T-helper 22 cell (primary cell): ENCODE measurements around the gene PPP1R7.

Source experiments
- DNase-seq: peaks from one replicate; pipeline ENCODE4 v3.0.0-alpha.2; 2020; ENCODE audit warnings: low read depth

Gene PPP1R7

DNA sequence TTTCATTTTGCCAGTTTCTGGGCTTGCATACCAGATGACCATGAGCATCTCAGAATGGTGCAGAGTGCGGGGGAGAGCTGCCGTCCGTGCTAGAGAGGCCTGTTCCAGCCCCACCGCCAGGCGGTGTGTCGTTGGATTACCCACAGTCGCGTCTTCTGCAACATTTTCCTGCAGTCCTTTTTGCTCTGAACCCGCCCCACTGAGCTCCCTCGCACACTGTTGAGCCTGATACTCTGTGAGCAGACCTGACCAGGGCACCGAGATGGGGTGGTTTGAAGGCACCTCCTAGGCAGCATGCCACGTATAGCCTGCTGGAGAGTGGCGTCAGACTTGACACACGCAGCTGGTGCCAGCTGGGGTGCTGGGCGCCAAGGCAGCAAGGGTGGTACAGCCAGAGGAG, 18.1 kb downstream of the PPP1R7 start:
- DNase-seq, result no peak

DNA sequence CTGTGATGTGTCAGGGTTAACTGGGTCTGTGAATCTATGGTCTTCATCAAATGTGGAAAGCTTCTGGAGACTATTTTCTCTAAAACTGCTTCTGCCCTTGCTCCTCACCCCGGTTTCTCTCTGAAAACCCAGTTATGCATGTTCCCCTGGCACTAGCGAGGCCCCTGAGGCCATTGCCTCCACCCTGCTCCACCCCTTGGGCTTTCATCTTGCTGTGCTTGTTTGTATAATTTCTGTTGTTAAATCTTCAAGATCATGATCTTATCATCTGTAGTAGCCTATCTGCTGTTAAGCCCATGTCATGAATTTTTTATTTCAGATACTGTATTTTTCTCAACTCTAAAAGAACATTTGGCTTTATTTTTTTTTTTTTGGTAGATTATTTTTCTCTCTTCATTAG, 23.3 kb downstream of the PPP1R7 start:
- no peak for DNase-seq

DNA sequence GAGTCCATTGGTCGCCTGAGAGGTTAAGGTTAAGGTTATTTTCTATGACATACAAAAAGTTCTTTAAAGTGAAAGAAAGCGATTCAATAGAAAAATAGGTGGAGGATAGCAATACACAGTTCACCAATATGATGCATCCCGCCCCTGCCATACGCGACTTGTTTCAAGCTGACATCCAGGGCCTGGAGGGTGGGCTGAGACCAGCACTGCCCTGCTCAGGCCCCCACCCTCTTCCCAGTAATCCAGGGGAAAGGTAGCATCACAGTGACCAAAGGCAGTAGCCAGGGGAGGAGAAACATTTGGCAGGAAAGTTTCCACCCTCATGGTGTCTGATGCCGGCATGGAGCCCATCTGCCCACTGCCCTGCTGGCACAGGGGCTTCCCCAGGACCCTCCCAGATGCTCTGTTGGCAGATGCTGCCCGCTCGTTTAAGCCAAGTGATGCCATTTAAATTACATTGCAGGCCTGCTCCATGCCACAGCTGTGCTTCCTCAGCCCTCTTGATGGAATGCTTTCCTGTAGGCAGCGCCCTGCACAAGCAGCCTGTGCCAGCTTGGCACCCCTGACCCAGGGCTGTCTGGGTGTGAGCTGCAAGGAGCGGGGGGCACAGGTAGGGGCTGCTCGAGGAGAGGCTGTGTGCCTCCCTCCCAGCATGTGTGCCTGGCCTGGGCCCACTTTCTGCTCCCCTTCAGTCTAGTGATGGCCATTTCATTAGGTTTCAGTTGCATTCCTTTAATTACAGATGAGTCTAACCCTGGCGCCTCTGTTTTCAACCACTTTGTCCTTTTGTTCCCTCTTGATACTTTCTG, 27.5 kb downstream of the PPP1R7 start:
- DNase-seq, result no peak

DNA sequence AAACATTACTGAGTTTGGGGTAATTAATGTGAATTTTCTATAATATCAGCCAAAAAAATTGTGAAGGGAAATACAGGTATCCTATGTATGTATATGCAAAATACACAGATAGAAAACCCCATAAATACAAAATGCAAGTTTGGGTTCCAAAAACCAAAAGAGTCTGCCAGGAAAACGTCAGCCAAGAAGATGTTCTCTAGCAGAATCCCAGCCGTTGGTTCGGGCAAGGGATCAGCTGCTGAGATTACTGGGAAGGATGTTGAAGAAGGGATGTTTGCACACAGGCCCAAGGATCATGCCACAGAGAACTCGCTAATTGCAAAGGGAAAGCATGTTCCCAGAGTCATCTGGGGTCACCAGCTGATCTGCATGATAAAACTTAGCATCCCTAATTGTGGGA, 28.7 kb downstream of the PPP1R7 start:
- DNase-seq, result no peak

DNA sequence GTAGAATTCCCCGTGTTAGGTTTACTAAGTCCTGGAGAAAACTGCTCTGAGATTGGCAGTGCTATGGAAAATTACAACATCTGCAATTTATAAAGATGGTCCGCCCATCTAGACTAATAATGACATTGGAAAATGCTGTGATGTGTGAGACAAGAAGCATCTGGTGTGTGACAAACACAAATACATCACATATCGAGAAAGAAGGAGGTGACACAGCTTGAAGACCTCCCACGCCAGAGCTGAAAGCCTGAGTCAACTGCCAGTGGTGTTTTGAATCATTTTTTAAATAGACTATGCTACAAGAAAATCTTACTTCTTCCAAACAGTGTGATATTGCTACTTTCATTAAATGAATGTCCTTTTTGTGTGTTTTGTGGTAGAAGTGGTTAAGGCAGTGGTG, 29.6 kb downstream of the PPP1R7 start:
- DNase-seq, result no peak

DNA sequence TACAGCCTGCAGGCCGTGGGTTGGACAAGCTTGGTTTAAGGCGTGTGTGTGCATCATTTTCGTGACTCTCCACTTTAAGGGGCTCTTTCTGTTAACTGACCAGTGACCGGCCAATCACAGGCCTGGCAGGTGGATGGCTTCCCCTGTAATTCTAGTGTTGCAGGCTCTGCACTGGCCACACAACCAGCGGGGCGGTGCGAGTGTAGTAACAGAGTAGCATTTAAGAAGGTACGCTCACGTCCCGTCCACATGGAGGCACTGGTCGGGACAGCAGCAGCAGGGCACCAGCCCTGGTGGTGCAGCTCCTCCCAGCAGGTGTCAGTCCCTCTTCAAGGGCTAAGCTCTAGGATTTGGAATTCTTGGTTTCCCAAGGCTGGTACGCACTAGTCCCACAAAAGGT, 30.2 kb downstream of the PPP1R7 start:
- no peak for DNase-seq

DNA sequence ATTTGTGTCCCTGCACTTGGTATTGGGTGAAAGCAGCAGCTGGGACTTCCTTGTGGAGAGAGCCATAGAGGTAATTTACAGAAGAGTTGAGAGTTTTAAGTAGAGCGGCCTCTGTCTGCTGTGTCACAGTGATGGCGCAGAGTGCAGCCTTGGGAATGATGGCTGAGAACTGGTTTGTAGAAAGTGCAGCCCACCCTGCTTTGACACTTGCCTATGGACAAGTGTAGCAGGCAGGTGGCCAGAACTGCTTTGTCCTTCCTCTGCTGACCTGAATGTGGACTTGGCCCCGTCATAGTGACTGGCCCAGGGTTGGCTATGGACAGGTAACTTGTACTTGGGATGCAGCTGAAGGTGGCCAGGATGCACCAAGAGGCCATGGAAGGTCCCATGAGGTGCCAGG, 31.9 kb downstream of the PPP1R7 start:
- DNase-seq, result no peak

DNA sequence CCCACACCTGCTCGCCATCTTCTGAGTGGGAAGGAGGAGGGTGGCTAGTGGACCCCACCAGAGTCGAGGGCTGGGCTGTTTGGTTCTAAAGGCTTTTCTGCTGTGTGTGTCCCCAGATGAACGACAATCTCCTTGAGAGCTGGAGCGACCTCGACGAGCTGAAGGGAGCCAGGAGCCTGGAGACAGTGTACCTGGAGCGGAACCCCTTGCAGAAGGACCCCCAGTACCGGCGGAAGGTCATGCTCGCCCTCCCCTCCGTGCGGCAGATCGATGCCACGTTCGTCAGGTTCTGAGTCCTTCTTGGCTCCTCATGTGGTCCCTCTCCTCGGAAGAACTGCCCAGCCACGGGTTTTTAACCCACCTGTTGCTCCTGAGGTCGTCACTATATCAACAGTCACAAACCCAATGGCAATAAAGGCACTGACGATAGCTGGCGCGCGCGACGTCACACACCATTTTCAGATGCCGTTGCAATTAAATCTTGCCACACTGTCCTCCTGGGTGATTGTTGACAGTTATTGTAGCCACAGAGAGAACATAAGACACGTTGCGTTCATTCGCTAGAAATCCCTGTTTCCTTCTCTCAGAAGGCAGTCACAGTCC, 32.4 kb downstream of the PPP1R7 start:
- no peak for DNase-seq

DNA sequence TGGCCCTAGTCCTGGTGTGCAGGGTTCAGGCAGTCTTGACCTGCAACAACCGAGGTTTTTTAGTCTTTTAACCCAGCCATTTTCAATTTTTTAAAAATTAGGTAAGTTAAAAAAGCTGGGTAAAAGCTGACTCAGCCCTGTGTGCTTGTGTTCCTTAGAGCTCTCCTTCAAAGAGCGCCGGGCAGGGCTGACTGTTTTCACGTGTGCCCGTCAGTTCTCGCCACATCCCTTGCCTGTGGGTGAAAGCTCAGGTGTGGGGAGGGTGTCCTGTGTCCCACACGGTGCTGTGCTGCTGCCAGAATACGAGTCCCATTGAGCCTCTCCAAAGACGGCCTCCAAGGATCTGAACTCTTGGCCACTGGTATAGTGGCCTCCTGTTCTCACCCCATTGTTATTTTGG, 33.0 kb downstream of the PPP1R7 start:
- no peak for DNase-seq

DNA sequence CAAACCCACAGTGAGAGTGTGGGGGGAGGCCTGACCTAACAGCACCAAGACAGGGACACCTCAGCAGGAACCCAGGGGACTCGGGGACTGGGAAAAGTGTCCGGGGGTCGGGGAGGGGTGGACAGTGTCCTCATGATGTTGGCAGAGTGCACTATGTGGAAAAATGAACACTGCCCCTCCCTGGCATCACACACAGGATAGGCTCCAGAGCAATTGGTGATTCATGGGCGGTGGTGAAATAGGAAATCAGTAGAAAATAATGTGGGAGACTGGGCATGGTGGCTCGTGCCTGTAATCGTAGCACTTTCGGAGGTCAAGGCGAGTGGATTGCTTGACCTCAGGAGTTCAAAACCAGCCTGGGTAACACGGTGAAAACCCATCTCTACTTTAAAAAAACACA, 34.6 kb downstream of the PPP1R7 start:
- no peak for DNase-seq

DNA sequence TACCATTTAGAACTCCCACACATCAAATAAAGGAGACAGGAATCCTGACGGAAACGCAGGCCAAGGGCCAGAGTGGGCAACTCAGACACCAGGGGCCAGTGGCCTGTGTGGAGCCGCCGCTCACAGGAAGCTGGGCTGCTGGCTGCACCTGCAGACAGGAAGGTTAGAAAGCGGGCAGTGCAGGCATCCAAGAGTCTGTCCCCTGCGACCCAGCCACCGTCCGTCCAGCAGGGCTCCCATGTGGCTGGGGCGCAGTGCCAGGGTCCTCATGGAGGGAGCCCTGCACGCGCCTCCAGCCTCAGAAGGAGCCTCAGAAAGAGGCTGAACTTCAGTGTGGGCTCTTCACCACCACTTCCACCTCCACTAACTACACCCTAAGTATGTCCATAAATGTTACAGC, 35.7 kb downstream of the PPP1R7 start:
- DNase-seq, result no peak

DNA sequence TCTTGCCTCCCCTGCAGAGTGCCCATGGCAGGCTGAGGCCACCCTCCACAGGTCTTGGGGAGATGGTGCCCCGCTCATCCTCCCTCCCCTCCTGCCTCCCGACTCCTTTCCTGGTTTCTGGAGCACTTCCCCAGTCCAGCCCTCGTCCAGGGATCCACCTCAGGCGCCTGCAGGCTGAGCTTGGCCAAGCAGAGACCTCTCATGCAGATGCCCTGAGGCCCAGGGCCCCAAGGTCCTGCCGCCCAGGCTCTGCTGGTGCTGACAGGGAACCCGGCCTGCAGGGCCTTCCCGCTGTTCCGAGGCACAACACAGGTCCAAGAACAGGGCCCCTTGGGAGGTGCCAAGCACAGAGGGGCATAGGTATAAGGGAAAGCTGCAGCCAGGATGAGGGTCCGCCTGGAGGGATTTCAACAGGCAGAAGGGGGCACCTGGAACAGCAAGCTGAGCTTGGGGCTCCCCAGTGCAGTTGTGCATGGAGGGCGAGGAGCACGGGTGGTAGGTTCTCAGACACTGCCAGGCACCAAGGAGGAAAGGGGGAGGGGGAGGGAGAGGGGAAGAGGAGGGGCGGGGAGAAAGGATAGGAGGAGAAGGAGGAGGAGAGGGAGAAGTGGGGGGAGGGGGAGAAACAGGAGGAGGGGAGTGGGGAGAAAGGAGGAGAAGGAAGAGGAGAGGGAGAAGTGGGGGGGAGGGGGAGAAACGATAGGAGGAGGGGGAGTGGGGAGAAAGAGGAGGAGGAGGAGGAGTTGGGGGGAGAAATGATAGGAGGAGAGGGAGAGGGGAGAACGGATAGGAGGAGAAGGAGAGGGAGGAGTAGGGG, 37.0 kb downstream of the PPP1R7 start:
- DNase-seq, result no peak

DNA sequence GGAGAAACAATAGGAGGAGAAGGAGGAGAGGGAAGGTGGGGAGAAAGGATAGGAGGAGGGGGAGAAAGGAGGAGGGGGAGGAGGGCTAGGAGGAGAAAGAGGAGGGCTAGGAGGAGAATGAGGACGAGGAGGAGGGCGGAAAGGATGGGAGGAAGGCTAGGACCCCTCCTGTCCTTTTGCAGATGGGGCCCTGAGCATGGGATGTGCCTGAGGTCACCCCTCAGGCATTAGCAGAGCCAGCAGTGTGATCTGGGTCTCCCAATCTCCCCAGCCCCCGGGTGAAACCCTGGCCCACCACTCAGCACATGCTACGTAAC, 37.6 kb downstream of the PPP1R7 start:
- DNase-seq, result no peak

DNA sequence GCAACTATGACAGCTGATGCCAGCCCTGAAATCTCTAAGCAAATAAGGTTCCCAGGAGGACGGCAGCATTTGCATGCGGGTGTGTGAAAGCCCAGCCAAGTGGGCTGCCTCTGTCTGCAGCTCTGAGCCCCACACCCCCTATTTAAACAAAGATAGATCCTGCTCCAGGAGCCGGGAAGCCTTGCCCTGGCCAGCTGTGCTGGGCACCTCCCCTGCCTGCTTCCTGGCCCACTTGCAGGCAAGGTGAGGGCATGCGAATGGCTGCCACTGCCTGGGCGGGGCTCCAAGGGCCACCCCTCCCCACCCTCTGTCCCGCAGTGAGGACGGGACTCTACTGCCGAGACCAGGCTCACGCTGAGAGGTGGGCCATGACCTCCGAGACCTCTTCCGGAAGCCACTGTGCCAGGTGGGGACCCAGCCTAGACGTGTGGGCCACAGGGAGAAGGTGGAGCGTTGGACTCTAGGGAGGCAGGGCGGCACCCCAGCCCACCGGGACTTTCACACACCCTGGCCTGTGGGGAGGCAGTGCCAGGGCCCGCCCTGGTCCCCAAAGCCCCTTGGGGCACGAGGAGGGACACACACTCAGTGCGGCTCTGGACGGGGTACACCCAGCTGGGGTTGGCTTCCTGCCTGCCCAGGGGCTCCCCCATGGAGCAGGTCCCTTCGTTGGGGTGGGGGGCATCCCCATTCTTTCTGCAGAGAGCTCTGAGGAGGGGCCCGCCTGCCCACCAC, 38.3 kb downstream of the PPP1R7 start, which contains the start of gene ANO7:
Gene ANO7 (plus strand): TSS at position 317 of the 732 bp plus-strand sequence. CDS start 1,387 bp downstream, outside the sequence.
- no peak for DNase-seq

DNA sequence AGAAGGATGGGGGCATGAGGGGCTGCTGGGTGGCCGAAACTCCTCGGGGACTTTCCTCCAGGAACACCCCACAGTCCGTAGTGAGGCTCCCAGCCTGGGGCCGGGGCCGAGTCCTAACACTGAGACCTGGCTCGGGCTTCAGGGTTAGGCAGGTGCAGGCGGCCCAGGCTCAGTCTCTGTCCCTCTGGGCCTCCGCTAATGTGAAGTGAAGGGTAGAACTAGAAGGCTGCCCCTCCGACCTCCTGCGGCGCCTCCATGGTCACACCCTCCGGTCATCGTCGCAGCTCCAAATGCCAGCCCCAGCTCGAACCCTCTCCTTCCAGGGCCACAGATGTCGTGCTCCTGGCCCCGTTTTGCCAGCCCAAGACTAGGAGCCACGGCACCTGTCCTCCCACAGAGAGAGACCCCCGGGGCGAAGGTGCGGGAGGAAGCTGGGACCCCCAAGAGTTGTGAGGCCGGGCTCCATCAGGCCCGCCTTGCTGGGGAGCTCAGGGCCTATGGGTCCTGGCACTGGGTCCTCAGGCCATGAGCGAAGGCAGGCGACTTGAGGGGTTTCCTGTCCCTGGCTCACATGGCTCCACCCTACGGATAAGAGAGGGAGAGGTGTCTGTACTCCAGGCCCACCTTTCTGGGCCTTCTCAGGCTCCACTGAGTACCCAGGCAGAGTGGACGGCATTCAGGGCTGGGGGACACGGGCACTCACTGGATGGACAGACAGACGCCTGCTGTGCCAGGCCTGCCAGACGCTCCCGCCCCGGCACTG, 39.0 kb downstream of the PPP1R7 start:
- DNase-seq, result no peak

DNA sequence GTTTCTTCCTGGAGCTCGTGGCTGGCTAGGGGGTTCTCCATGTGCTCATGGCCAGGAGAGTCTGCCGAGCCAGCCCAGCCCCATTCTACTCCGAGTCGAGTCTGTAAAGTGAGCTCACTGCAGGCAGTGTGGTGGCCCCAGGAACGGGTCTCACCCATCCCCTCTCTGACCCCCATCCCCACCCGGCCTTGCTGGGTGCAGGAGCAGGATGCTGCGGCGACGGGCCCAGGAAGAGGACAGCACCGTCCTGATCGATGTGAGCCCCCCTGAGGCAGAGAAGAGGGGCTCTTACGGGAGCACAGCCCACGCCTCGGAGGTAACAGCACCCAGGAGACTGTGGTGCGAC, 39.6 kb downstream of the PPP1R7 start:
- no peak for DNase-seq

DNA sequence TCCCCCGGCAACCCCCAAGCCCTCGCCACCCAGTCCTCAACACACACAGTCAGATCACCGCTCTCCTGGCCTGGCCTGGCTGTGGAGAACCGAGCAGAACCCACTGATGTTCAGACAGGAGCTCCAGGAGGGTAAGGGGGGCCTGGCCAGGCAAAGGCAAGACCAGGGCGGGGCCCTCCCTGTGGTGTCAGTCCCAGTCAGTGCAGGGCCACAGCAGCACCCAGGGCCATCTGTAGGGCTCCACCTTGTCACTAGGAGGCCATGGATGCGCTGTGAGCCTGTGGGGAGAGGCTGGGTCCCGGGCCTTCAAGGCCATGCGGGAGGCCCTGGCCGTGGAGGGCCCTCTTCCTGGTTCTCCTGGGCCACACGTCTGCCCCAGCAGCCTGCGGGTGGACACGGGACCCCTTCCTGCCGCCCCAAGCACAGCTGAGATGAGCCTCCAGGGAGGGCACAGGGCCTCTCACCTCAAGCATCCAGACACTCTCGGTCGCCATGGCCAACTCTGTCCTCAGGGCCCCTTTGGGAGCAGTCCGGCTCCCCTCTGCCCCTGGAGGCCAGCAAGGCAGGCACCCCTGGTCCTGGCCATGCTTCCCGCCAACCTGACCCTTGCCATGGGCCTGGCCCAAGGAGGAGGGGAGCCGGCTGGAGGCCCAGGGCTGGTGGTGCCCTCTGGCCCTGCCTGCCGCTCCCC, 40.2 kb downstream of the PPP1R7 start:
- DNase-seq, result no peak

DNA sequence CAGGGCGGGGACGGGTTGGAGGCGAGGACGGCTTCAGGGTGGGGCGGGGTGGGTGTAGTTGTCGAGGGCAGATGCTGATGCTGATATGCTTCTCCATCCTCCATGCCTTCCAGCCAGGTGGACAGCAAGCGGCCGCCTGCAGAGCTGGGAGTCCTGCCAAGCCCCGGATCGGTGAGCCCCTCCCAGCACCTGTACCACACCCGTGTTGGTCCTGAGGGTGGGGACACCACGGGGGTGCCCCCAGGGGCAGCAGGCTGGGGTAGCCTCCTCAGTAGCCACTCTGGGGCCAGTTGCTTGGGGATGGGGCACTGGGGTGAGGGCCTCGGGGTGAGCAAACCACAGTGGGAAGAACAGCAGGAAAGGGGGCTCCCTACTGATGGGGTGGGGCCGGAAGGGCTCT, 40.8 kb downstream of the PPP1R7 start:
- no peak for DNase-seq

DNA sequence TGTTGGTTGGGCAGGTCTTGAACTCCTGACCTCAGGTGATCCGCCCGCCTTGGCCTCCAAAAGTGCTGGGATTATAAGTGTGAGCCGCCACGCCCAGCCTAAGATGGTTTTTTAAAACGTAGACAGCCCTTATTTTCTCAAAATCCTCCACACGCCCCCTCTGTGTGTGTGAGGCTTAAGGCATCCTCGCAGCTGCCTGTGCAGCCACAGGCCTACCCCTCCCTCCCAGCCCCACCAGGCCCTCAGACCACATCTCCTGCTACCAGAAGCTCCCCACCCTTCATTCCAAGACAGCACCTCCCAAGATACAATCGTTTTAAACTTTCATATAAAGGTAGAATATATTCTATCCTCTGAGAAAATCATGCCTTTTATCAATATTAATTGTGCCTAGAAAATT, 43.0 kb downstream of the PPP1R7 start:
- no peak for DNase-seq

DNA sequence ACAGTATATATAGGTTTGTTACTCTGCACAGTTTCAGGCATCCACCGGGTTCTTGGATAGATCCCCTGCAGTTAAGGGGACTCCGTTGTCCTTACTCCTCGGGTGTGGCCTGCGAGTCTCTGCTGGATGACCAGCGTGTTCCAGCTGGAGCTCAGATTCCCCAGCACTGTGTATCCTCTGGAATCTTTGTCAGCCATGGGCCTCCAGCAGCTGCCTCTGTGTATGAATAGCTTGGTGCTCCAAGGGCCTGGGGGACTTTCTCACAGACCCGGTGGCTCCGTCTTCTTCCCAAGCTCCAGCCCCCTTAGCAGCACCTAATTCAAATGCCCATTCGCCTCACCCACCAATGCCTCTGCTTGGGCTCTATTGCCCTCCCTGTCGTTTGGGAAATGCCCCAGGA, 44.5 kb downstream of the PPP1R7 start:
- DNase-seq, result no peak

DNA sequence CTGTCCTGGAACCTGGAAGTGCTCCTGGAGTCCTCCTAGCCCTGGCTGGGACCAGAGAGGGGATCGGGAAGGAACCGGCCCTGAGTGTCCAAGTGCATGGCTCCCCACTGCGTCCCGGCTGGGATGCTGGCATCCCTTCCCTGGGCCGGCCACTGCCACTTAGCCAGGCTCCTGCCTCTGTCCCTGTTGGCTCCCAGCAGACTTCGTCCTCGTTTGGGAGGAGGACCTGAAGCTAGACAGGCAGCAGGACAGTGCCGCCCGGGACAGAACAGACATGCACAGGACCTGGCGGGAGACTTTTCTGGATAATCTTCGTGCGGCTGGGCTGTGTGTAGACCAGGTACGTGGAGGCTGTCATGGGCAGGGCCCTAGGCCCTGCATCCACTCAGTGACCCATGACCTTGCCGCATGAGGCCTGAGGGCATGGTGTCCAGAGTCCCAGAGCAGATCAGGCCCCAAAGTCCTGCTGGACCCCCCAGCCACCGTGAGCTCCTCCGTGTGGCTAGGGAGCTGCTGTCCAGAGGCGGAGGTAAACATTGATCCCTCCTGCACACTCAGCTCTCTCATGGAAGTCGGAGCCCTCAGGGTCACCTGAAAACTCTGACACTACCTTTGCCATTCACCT, 45.4 kb downstream of the PPP1R7 start:
- DNase-seq, result no peak
